K562 (cell line): Measurements from ENCODE around the gene LRP1-AS. TPM values are rescaled to one million over a fixed set of nuclear protein-coding genes. Genes with fewer than 3 reads are reported as not detected.

Source experiments
- ADNP ChIP-seq: fragments of 200-800 bp; sonication (Bioruptor generic); IDR thresholded peaks from 2 replicates; pipeline ENCODE4 v1.6.1; 2016; ENCODE audit warnings: missing genetic modification characterization, missing compliant biosample characterization
- CXXC5 ChIP-seq: fragments of 250-450 bp; sonication (Bioruptor Pico); IDR thresholded peaks from 2 replicates; pipeline ENCODE4 v1.8.0; 2022; ENCODE audit warnings: inconsistent platforms, mild to moderate bottlenecking, moderate library complexity
- DPF2 ChIP-seq: fragments of 450-650 bp; IDR thresholded peaks from 2 replicates; pipeline ENCODE4 v1.6.1; 2016
- FOXJ2 ChIP-seq: fragments of 200-800 bp; sonication (Bioruptor generic); IDR thresholded peaks from 2 replicates; pipeline ENCODE4 v1.6.1; 2016; ENCODE audit warnings: missing genetic modification characterization, missing compliant biosample characterization
- KDM2B ChIP-seq: fragments of 250-450 bp; sonication (Bioruptor Pico); IDR thresholded peaks from 2 replicates; pipeline ENCODE4 v1.8.0; 2021; ENCODE audit warnings: mild to moderate bottlenecking, moderate library complexity
- MCM5 ChIP-seq: fragments of 450-650 bp; IDR thresholded peaks from 2 replicates; pipeline ENCODE4 v1.6.1; 2016; ENCODE audit warnings: low read depth
- NEUROD1 ChIP-seq: fragments of 150-350 bp; IDR thresholded peaks from 2 replicates; pipeline ENCODE4 v1.6.1; 2014; ENCODE audit warnings: borderline replicate concordance, low read length, low read depth; ENCODE audit not compliant: partially characterized antibody
- PCBP1 ChIP-seq: fragments of 200-400 bp; formaldehyde crosslinking; IDR thresholded peaks from 2 replicates; pipeline ENCODE4 v1.6.1; 2018; ENCODE audit warnings: mild to moderate bottlenecking, low read depth, low read length; ENCODE audit not compliant: poor library complexity, severe bottlenecking
- POLR3G ChIP-seq: IDR thresholded peaks from 2 replicates; pipeline ENCODE4 v1.6.1; 2011; ENCODE audit not compliant: insufficient read length, insufficient replicate concordance; ENCODE audit errors: extremely low read depth
- PRPF4 ChIP-seq: fragments of 200-400 bp; formaldehyde crosslinking; IDR thresholded peaks from one replicate; pipeline ENCODE4 v1.6.1; 2017; ENCODE audit warnings: low read length, low read depth, mild to moderate bottlenecking; ENCODE audit not compliant: insufficient read depth, poor library complexity, severe bottlenecking
- RBM14 ChIP-seq: fragments of 200-400 bp; formaldehyde crosslinking; IDR thresholded peaks from 2 replicates; pipeline ENCODE4 v1.6.1; 2018; ENCODE audit warnings: low read depth, mild to moderate bottlenecking, low read length, moderate library complexity, borderline replicate concordance; ENCODE audit not compliant: insufficient read depth
- TAF7 ChIP-seq: fragments of 450-650 bp; IDR thresholded peaks from 2 replicates; pipeline ENCODE4 v1.6.1; 2016; ENCODE audit warnings: missing genetic modification characterization, missing compliant biosample characterization
- ZFP30 ChIP-seq: fragments of 250-450 bp; sonication (Bioruptor Pico); IDR thresholded peaks from 2 replicates; pipeline ENCODE4 v1.8.0; 2022; ENCODE audit warnings: moderate library complexity, mild to moderate bottlenecking, inconsistent platforms, borderline replicate concordance
- ZNF696 ChIP-seq: fragments of 250-450 bp; sonication (Bioruptor Pico); conservative IDR thresholded peaks from 2 replicates; pipeline ENCODE4 v1.4.0; 2020; ENCODE audit warnings: mild to moderate bottlenecking, moderate library complexity
- ZNF764 ChIP-seq: fragments of 250-450 bp; sonication (Bioruptor Pico); IDR thresholded peaks from 2 replicates; pipeline ENCODE4 v1.4.0; 2020; ENCODE audit warnings: low read depth, mild to moderate bottlenecking, moderate library complexity
- polyA plus RNA-seq, 8 experiments: library from polyadenylated mRNA; depleted of rRNA in 4 of 8; stranded (reverse) in 5 of 8; unstranded in 3 of 8; fragments of >200 nt; fragmentation: Nextera tagmentation in 2 of 8; fragmentation: Illumina TruSeq in 1 of 8; extraction: Ambion mirVana in 2 of 8; extraction: Trizol in 1 of 8; gene quantifications; 2 replicates each; pipeline versions ENCODE4 v1.2.1 to v1.2.3, GENCODE V29; 2011 to 2014; ENCODE audit warnings: inconsistent platforms in 1 of 8, missing spikeins in 1 of 8
- total RNA-seq, 7 experiments: library from RNA; depleted of rRNA in 6 of 7; stranded (reverse); fragments of >200 nt in 6 of 7; fragmentation: Illumina TruSeq in 2 of 7; extraction: Trizol in 2 of 7; gene quantifications; 2 replicates each; pipeline versions ENCODE4 v1.2.1 to v1.2.3, GENCODE V29; 2011 to 2021; ENCODE audit warnings: low replicate concordance in 1 of 7
- TF ChIP-seq, protein P1 (sequence below): sonication (generic); formaldehyde crosslinking; IDR thresholded peaks from 2 replicates; pipeline ENCODE4 v1.8.0; 2022; ENCODE audit warnings: mild to moderate bottlenecking, missing genetic modification reagents
- TF ChIP-seq, protein P2 (sequence below): fragments of 250-450 bp; sonication (Bioruptor Pico); IDR thresholded peaks from 2 replicates; pipeline ENCODE4 v1.9.0; 2021; ENCODE audit warnings: mild to moderate bottlenecking
- TF ChIP-seq, protein P3 (sequence below), 3 experiments: fragments of 200-800 bp in 1 of 3; fragments of 250-450 bp in 1 of 3; fragments of 450-650 bp in 1 of 3; sonication (Bioruptor Pico) in 1 of 3; sonication (Bioruptor generic) in 1 of 3; formaldehyde crosslinking in 1 of 3; IDR thresholded peaks; 2 replicates each; pipeline versions ENCODE4 v1.6.1 to v1.8.0; 2016 to 2022; ENCODE audit warnings: mild to moderate bottlenecking in 2 of 3, missing genetic modification characterization in 2 of 3, missing compliant biosample characterization in 1 of 3, moderate library complexity in 1 of 3

The LRP1-AS gene
- total and polyA plus RNA-seq, 9 of the 15 experiments (the other 6 are each of a cell fraction or from before 2014, with no cell fraction given), result not detected

DNA sequence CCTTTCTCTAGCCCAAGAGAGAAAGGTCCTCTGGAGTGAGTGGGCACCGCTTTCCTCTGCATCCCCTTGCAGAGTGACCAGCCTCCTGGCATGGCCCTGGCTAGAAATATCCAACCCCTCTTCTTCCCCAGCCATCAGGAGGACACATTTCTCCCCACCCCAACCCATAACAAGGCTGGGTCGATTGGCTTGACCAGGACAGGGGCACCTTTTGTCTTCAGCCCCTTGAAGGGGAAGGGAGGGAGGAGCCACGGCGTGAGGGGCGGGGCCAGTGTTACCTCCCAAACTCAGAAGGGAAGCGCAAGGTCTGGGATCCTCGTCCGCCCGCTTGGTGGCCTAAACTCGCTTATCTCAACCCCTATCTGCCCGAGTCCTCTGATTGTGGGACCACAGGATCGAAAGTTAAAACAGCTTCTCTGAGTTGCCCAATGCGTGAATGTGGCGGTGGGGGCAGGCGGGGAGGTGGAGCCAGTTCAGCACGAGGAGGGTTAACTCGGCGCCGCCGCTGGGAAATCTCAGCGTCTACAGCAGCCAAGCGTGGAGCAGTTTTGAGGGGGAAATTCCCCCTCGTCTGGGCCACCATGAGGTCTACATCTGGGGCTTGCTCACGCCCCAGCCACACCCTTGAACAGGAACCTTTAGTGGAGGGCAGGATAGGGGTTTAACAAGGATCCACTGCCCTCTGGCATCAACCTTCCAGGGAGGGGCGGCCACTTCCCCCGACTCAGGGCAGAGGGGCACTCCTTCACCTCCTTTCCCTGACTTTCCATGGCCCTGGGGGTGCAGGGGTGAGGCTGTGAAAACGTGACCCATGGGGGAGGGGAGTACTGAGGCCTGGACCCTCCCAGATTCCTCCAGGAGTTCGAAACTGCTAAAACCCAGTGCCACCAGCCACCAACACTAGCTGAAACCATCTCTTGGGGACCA lies 37.1 kb downstream of the LRP1-AS start (continued):
- peak; percentile 48 for TF ChIP-seq DPF2
- TF ChIP-seq ZFP30, result no peak
- no peak for TF ChIP-seq KDM2B (CRISPR knock-in tag)
- no peak for TF ChIP-seq TAF7 (tag)
- TF ChIP-seq PRPF4, result no peak
- peak; percentile 50 for TF ChIP-seq CXXC5 (CRISPR knock-in tag)
- no peak for TF ChIP-seq POLR3G
- TF ChIP-seq ZNF696 (CRISPR knock-in tag), result no peak
- TF ChIP-seq ADNP (tag), result no peak
- TF ChIP-seq RBM14, result no peak
- TF ChIP-seq, protein P1, sequence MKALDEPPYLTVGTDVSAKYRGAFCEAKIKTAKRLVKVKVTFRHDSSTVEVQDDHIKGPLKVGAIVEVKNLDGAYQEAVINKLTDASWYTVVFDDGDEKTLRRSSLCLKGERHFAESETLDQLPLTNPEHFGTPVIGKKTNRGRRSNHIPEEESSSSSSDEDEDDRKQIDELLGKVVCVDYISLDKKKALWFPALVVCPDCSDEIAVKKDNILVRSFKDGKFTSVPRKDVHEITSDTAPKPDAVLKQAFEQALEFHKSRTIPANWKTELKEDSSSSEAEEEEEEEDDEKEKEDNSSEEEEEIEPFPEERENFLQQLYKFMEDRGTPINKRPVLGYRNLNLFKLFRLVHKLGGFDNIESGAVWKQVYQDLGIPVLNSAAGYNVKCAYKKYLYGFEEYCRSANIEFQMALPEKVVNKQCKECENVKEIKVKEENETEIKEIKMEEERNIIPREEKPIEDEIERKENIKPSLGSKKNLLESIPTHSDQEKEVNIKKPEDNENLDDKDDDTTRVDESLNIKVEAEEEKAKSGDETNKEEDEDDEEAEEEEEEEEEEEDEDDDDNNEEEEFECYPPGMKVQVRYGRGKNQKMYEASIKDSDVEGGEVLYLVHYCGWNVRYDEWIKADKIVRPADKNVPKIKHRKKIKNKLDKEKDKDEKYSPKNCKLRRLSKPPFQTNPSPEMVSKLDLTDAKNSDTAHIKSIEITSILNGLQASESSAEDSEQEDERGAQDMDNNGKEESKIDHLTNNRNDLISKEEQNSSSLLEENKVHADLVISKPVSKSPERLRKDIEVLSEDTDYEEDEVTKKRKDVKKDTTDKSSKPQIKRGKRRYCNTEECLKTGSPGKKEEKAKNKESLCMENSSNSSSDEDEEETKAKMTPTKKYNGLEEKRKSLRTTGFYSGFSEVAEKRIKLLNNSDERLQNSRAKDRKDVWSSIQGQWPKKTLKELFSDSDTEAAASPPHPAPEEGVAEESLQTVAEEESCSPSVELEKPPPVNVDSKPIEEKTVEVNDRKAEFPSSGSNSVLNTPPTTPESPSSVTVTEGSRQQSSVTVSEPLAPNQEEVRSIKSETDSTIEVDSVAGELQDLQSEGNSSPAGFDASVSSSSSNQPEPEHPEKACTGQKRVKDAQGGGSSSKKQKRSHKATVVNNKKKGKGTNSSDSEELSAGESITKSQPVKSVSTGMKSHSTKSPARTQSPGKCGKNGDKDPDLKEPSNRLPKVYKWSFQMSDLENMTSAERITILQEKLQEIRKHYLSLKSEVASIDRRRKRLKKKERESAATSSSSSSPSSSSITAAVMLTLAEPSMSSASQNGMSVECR, result no peak
- TF ChIP-seq, protein P2, sequence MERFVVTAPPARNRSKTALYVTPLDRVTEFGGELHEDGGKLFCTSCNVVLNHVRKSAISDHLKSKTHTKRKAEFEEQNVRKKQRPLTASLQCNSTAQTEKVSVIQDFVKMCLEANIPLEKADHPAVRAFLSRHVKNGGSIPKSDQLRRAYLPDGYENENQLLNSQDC (CRISPR knock-in tag), result no peak
- TF ChIP-seq, protein P3, sequence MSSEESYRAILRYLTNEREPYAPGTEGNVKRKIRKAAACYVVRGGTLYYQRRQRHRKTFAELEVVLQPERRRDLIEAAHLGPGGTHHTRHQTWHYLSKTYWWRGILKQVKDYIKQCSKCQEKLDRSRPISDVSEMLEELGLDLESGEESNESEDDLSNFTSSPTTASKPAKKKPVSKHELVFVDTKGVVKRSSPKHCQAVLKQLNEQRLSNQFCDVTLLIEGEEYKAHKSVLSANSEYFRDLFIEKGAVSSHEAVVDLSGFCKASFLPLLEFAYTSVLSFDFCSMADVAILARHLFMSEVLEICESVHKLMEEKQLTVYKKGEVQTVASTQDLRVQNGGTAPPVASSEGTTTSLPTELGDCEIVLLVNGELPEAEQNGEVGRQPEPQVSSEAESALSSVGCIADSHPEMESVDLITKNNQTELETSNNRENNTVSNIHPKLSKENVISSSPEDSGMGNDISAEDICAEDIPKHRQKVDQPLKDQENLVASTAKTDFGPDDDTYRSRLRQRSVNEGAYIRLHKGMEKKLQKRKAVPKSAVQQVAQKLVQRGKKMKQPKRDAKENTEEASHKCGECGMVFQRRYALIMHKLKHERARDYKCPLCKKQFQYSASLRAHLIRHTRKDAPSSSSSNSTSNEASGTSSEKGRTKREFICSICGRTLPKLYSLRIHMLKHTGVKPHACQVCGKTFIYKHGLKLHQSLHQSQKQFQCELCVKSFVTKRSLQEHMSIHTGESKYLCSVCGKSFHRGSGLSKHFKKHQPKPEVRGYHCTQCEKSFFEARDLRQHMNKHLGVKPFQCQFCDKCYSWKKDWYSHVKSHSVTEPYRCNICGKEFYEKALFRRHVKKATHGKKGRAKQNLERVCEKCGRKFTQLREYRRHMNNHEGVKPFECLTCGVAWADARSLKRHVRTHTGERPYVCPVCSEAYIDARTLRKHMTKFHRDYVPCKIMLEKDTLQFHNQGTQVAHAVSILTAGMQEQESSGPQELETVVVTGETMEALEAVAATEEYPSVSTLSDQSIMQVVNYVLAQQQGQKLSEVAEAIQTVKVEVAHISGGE (CRISPR knock-in tag; IDR thresholded peaks at IDR 0.05), result peak in 1 of 3 experiments; percentile 24; a peak in 1 of 6 replicates
- TF ChIP-seq PCBP1, result no peak
- no peak for TF ChIP-seq FOXJ2 (tag)
- TF ChIP-seq NEUROD1, result no peak
- no peak for TF ChIP-seq ZNF764 (CRISPR knock-in tag)
- no peak for TF ChIP-seq MCM5
